ENCODE measurements around the gene MED15.

Gene MED15

GRCh38 chr22:20583471-20583922 is 76.1 kb downstream of the MED15 start:
- Histone ChIP-seq H3K79me2 (ENCODE audit: control insufficient read depth, low read length) (no peaks in the 10 kb centered on the region), H3K4me2 (ENCODE audit: low read length) (no peak overlapping the region), H3K27me3 (ENCODE audit: control insufficient read depth, low read length) (no peaks in the 10 kb centered on the region), H3K9me3 (ENCODE audit: control insufficient read depth, insufficient read depth, low read length) (no peaks in the 10 kb centered on the region), H3K4me1 (ENCODE audit: control insufficient read depth, low read length) (no peaks in the 10 kb centered on the region), H4K20me1 (ENCODE audit: control insufficient read depth, insufficient read depth, low read depth, low read length) (no peaks in the 10 kb centered on the region), H3K9me2 (replicated peaks; ENCODE audit: control insufficient read depth, low read length) (no peaks in the 10 kb centered on the region), H3K36me3 (ENCODE audit: control insufficient read depth, low read length) (peaks cover 74% of the 10 kb centered on the region), H3K4me3 (ENCODE audit: low read length) (no peak overlapping the region), H3F3A (ENCODE audit: control insufficient read depth, insufficient read depth) (no peaks in the 10 kb centered on the region), H3K27ac (ENCODE audit: low read depth, low read length) (no peak overlapping the region)
- TF ChIP-seq EZH2phosphoT487 (IDR thresholded peaks at IDR 0.05; ENCODE audit: borderline replicate concordance, low read length) (no peak), CTCF (IDR thresholded peaks at IDR 0.05; ENCODE audit: low read depth, low read length, poor library complexity, severe bottlenecking) (no peak)

GRCh38 chr22:20584029-20584871 is 76.8 kb downstream of the MED15 start:
- Histone ChIP-seq H3K27ac (ENCODE audit: low read depth, low read length) (no peak overlapping the region), H3K27me3 (ENCODE audit: control insufficient read depth, low read length) (no peaks in the 10 kb centered on the region), H4K20me1 (ENCODE audit: control insufficient read depth, insufficient read depth, low read depth, low read length) (no peaks in the 10 kb centered on the region), H3K4me3 (ENCODE audit: low read length) (no peak overlapping the region), H3K9me2 (replicated peaks; ENCODE audit: control insufficient read depth, low read length) (no peaks in the 10 kb centered on the region), H3K4me1 (ENCODE audit: control insufficient read depth, low read length) (no peaks in the 10 kb centered on the region), H3F3A (ENCODE audit: control insufficient read depth, insufficient read depth) (no peaks in the 10 kb centered on the region), H3K4me2 (ENCODE audit: low read length) (no peak overlapping the region), H3K79me2 (ENCODE audit: control insufficient read depth, low read length) (no peaks in the 10 kb centered on the region), H3K9me3 (ENCODE audit: control insufficient read depth, insufficient read depth, low read length) (no peaks in the 10 kb centered on the region), H3K36me3 (ENCODE audit: control insufficient read depth, low read length) (peaks cover 68% of the 10 kb centered on the region)
- TF ChIP-seq EZH2phosphoT487 (IDR thresholded peaks at IDR 0.05; ENCODE audit: borderline replicate concordance, low read length) (no peak), CTCF (IDR thresholded peaks at IDR 0.05; ENCODE audit: low read depth, low read length, poor library complexity, severe bottlenecking) (no peak)

- TF ChIP-seq EZH2phosphoT487 (IDR thresholded peaks at IDR 0.05; ENCODE audit: borderline replicate concordance, low read length) (no peak), CTCF (IDR thresholded peaks at IDR 0.05; ENCODE audit: low read depth, low read length, poor library complexity, severe bottlenecking) (no peak)
- H3K27ac ChIP-seq (ENCODE audit: low read depth, low read length): no peak overlapping the region
- H3K4me3 ChIP-seq (ENCODE audit: low read length): no peak overlapping the region
- no peaks in the 10 kb centered on the region for H3K9me2 ChIP-seq (replicated peaks; ENCODE audit: control insufficient read depth, low read length)
- H3K79me2 ChIP-seq (ENCODE audit: control insufficient read depth, low read length): no peaks in the 10 kb centered on the region
- no peak overlapping the region for H3K4me2 ChIP-seq (ENCODE audit: low read length)
- peaks cover 63% of the 10 kb centered on the region for H3K36me3 ChIP-seq (ENCODE audit: control insufficient read depth, low read length)
- H4K20me1 ChIP-seq (ENCODE audit: control insufficient read depth, insufficient read depth, low read depth, low read length): no peaks in the 10 kb centered on the region
- H3K9me3 ChIP-seq (ENCODE audit: control insufficient read depth, insufficient read depth, low read length): no peaks in the 10 kb centered on the region
- no peaks in the 10 kb centered on the region for H3K27me3 ChIP-seq (ENCODE audit: control insufficient read depth, low read length)
- no peaks in the 10 kb centered on the region for H3F3A ChIP-seq (ENCODE audit: control insufficient read depth, insufficient read depth)
- H3K4me1 ChIP-seq (ENCODE audit: control insufficient read depth, low read length): no peaks in the 10 kb centered on the region
Measured at GRCh38 chr22:20584872-20585638, 77.6 kb downstream of the MED15 start.
